Measurements from ENCODE around the gene CD160. TPM values are rescaled to one million over a fixed set of nuclear protein-coding genes. Genes with fewer than 3 reads are reported as not detected.

Gene CD160
- total and polyA plus RNA-seq, 2 experiments from 2014 or later = 0.06 TPM; not detected in 1

DNA sequence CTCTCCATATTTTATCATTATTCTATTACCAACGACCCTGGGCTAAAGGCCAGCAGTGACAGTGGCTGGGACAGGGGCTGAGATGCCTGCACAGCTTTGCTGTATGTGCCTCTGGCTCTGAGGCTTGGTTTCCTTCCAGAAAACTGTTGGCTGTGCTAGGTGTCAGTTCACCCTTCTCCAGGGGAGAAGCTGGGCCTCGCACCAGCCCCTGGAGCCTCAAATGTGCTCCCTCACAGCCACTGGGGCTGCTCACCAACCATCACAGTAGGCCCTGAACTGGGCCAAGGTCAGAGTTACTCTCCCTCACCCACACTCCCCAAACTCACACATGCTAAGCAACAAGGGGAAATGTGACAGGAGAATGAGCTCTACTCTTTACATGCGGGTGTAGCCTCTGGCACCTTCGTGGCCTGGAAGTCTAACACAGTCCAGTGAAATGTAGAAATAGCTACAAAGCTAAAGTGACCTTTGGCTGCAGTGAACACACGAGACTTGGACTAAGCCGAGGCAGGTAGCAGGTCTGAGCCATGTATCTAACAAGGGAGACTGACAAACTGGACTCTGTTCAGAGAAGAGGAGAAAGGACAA lies 4.7 kb upstream of the CD160 start:
- Mint-ChIP-seq H3K4me3 (no peak overlapping the region), H3K27ac (no peak overlapping the region), H3K9me3 (no peaks in the 10 kb centered on the region; the same call in 2 of the 3 replicates), H3K27me3 (ENCODE audit: insufficient read depth, low read depth, poor library complexity) (no peaks in the 10 kb centered on the region), H3K4me1 (peaks cover 4% of the 10 kb centered on the region), H3K36me3 (ENCODE audit: low read depth) (no peaks in the 10 kb centered on the region)
- ATAC-seq (no peak), DNase-seq (ENCODE audit: low spot score) (no peak)
- Histone ChIP-seq H3K27ac (ENCODE audit: low read depth) (no peak overlapping the region), H2AFZ (no peak overlapping the region), H3K79me2 (replicated peaks; ENCODE audit: insufficient read depth) (no peaks in the 10 kb centered on the region), H4K20me1 (replicated peaks; ENCODE audit: insufficient read depth) (no peaks in the 10 kb centered on the region), H3F3A (replicated peaks; ENCODE audit: low read depth) (no peaks in the 10 kb centered on the region), H3K27me3 (ENCODE audit: insufficient read depth) (peaks cover 5% of the 10 kb centered on the region; the same call in 1 of the 2 replicates), H3K9me2 (ENCODE audit: insufficient read depth) (no peaks in the 10 kb centered on the region), H3K4me1 (ENCODE audit: insufficient read depth) (no peaks in the 10 kb centered on the region), H3K4me2 (no peak overlapping the region), H3K4me3 (no peak overlapping the region), H3K36me3 (ENCODE audit: insufficient read depth) (no peaks in the 10 kb centered on the region)
- TF ChIP-seq CREB1 (CRISPR knock-in tag; IDR thresholded peaks at IDR 0.05; ENCODE audit: low read depth) = no peak
- TF ChIP-seq EZH2 (IDR thresholded peaks at IDR 0.05; ENCODE audit: low read depth, unreplicated experiment) = no peak

DNA sequence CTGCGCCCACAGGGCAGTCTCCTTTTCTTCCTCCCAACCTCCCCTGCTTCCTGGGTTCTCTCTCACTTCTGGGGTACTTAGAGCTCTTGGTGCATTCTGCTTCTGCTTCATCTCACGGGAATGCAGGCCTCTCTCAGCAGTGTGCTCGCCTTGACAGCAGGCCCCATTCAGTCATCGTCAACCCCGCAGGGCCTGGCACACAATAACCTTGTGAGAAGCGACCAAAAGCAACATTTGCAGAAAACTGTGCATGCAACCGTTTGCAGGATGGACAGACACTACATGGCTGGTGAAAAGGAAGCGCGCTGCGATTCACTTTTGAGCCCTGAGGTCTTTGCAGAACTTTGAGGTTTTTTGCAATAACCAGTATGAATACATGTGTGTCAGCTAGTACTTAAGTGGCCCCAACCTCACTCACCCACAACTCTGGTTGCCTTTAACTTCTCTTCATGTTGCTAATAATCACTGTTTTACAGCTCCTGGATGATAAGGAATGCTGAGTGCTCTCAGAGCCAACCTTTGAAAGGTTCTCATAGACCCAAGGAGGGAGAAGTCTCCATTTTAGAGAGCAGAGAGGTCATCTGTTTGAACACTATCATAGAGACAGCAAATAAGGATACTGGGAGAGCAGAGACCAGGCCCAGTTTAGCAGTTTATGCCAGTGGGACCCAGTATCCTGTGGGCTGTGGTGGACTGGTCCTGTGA lies 2.5 kb upstream of the CD160 start:
- Histone ChIP-seq H4K20me1 (replicated peaks; ENCODE audit: insufficient read depth) (no peaks in the 10 kb centered on the region), H3K4me3 (no peak overlapping the region), H3K27me3 (ENCODE audit: insufficient read depth) (peaks cover 17% of the 10 kb centered on the region), H3F3A (replicated peaks; ENCODE audit: low read depth) (no peaks in the 10 kb centered on the region), H3K27ac (ENCODE audit: low read depth) (no peak overlapping the region), H3K36me3 (ENCODE audit: insufficient read depth) (no peaks in the 10 kb centered on the region), H2AFZ (0 out of 2 replicates have a peak overlapping the region, but pooled peaks have one; percentile 59), H3K4me2 (no peak overlapping the region), H3K9me2 (ENCODE audit: insufficient read depth) (no peaks in the 10 kb centered on the region), H3K4me1 (ENCODE audit: insufficient read depth) (peaks cover 4% of the 10 kb centered on the region; the same call in 1 of the 2 replicates), H3K79me2 (replicated peaks; ENCODE audit: insufficient read depth) (no peaks in the 10 kb centered on the region)
- Mint-ChIP-seq H3K27me3 (ENCODE audit: insufficient read depth, low read depth, poor library complexity) (peaks cover 5% of the 10 kb centered on the region), H3K4me1 (peaks cover 4% of the 10 kb centered on the region), H3K27ac (no peak overlapping the region), H3K9me3 (no peaks in the 10 kb centered on the region; the same call in 2 of the 3 replicates), H3K4me3 (no peak overlapping the region), H3K36me3 (ENCODE audit: low read depth) (no peaks in the 10 kb centered on the region)
- ATAC-seq (no peak), DNase-seq (ENCODE audit: low spot score) (no peak)
- no peak for TF ChIP-seq EZH2 (IDR thresholded peaks at IDR 0.05; ENCODE audit: low read depth, unreplicated experiment)
- no peak for TF ChIP-seq NANOG (IDR thresholded peaks at IDR 0.05; ENCODE audit: borderline replicate concordance)

GRCh38 chr1:145717833-145718232 lies 1.5 kb upstream of the CD160 start:
- H3F3A ChIP-seq (replicated peaks; ENCODE audit: low read depth) = no peaks in the 10 kb centered on the region
- DNase-seq (ENCODE audit: low spot score) = no peak
- H2AFZ ChIP-seq = no peak overlapping the region
- no peak for ATAC-seq
- Mint-ChIP-seq H3K4me1 (peaks cover 4% of the 10 kb centered on the region), H3K4me3 (no peak overlapping the region), H3K27me3 (ENCODE audit: insufficient read depth, low read depth, poor library complexity) (peaks cover 5% of the 10 kb centered on the region), H3K27ac (no peak overlapping the region), H3K36me3 (ENCODE audit: low read depth) (no peaks in the 10 kb centered on the region), H3K9me3 (no peaks in the 10 kb centered on the region; the same call in 2 of the 3 replicates)
- peaks cover 4% of the 10 kb centered on the region; the same call in 1 of the 2 replicates for H3K4me1 ChIP-seq (ENCODE audit: insufficient read depth)
- H4K20me1 ChIP-seq (replicated peaks; ENCODE audit: insufficient read depth) = no peaks in the 10 kb centered on the region
- peaks cover 17% of the 10 kb centered on the region for H3K27me3 ChIP-seq (ENCODE audit: insufficient read depth)
- H3K79me2 ChIP-seq (replicated peaks; ENCODE audit: insufficient read depth) = no peaks in the 10 kb centered on the region
- no peak overlapping the region for H3K4me3 ChIP-seq
- no peak for TF ChIP-seq POLR2AphosphoS5 (IDR thresholded peaks at IDR 0.05; ENCODE audit: low read depth)
- TF ChIP-seq STAT1 (IDR thresholded peaks at IDR 0.05; ENCODE audit: unreplicated experiment) = no peak
- TF ChIP-seq CREB1 (CRISPR knock-in tag; IDR thresholded peaks at IDR 0.05; ENCODE audit: low read depth) = no peak
- no peak for TF ChIP-seq NANOG (IDR thresholded peaks at IDR 0.05; ENCODE audit: borderline replicate concordance)
- TF ChIP-seq, protein P1, sequence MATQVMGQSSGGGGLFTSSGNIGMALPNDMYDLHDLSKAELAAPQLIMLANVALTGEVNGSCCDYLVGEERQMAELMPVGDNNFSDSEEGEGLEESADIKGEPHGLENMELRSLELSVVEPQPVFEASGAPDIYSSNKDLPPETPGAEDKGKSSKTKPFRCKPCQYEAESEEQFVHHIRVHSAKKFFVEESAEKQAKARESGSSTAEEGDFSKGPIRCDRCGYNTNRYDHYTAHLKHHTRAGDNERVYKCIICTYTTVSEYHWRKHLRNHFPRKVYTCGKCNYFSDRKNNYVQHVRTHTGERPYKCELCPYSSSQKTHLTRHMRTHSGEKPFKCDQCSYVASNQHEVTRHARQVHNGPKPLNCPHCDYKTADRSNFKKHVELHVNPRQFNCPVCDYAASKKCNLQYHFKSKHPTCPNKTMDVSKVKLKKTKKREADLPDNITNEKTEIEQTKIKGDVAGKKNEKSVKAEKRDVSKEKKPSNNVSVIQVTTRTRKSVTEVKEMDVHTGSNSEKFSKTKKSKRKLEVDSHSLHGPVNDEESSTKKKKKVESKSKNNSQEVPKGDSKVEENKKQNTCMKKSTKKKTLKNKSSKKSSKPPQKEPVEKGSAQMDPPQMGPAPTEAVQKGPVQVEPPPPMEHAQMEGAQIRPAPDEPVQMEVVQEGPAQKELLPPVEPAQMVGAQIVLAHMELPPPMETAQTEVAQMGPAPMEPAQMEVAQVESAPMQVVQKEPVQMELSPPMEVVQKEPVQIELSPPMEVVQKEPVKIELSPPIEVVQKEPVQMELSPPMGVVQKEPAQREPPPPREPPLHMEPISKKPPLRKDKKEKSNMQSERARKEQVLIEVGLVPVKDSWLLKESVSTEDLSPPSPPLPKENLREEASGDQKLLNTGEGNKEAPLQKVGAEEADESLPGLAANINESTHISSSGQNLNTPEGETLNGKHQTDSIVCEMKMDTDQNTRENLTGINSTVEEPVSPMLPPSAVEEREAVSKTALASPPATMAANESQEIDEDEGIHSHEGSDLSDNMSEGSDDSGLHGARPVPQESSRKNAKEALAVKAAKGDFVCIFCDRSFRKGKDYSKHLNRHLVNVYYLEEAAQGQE (IDR thresholded peaks at IDR 0.05; ENCODE audit: unreplicated experiment) = no peak
- TF ChIP-seq EZH2 (IDR thresholded peaks at IDR 0.05; ENCODE audit: low read depth, unreplicated experiment) = no peak
- TF ChIP-seq ETS1 (IDR thresholded peaks at IDR 0.05) = no peak
- no peak for TF ChIP-seq JUNB (IDR thresholded peaks at IDR 0.05; ENCODE audit: unreplicated experiment)
- TF ChIP-seq, protein P2, sequence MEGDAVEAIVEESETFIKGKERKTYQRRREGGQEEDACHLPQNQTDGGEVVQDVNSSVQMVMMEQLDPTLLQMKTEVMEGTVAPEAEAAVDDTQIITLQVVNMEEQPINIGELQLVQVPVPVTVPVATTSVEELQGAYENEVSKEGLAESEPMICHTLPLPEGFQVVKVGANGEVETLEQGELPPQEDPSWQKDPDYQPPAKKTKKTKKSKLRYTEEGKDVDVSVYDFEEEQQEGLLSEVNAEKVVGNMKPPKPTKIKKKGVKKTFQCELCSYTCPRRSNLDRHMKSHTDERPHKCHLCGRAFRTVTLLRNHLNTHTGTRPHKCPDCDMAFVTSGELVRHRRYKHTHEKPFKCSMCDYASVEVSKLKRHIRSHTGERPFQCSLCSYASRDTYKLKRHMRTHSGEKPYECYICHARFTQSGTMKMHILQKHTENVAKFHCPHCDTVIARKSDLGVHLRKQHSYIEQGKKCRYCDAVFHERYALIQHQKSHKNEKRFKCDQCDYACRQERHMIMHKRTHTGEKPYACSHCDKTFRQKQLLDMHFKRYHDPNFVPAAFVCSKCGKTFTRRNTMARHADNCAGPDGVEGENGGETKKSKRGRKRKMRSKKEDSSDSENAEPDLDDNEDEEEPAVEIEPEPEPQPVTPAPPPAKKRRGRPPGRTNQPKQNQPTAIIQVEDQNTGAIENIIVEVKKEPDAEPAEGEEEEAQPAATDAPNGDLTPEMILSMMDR (conservative IDR thresholded peaks at IDR 0.05; ENCODE audit: low read depth in 2 of 2) = no peak
- no peak for TF ChIP-seq ZNF331 (CRISPR knock-in tag; IDR thresholded peaks at IDR 0.05; ENCODE audit: low read depth)
- no peaks in the 10 kb centered on the region for H3K9me2 ChIP-seq (ENCODE audit: insufficient read depth)
- no peak overlapping the region for H3K27ac ChIP-seq (ENCODE audit: low read depth)
- H3K4me2 ChIP-seq = no peak overlapping the region
- H3K36me3 ChIP-seq (ENCODE audit: insufficient read depth) = no peaks in the 10 kb centered on the region
